Measurements from ENCODE around the gene DCLK2.

The DCLK2 gene

GRCh38 chr4:150252306-150252705 lies 174.1 kb downstream of the DCLK2 start:
- TF ChIP-seq TEAD4 (IDR thresholded peaks at IDR 0.05), result no peak
- no peak for TF ChIP-seq ZBTB7A (IDR thresholded peaks at IDR 0.05; ENCODE audit: low read depth)
- no peak for TF ChIP-seq REST (IDR thresholded peaks at IDR 0.05; ENCODE audit: low read depth)
- no peak for TF ChIP-seq YY1 (IDR thresholded peaks at IDR 0.05; ENCODE audit: low read depth)

- TF ChIP-seq CEBPB (IDR thresholded peaks at IDR 0.05) (no peak), EP300 (IDR thresholded peaks at IDR 0.05; ENCODE audit: borderline replicate concordance) (no peak), MAX (IDR thresholded peaks at IDR 0.05) (no peak), USF1 (IDR thresholded peaks at IDR 0.05) (no peak)
Observed at GRCh38 chr4:150252741-150253140, 174.5 kb downstream of the DCLK2 start.

- TF ChIP-seq MAX (IDR thresholded peaks at IDR 0.05) (no peak), USF1 (IDR thresholded peaks at IDR 0.05) (no peak), FOXM1 (IDR thresholded peaks at IDR 0.05; ENCODE audit: borderline replicate concordance, low read depth) (no peak), RAD21 (IDR thresholded peaks at IDR 0.05; ENCODE audit: low read depth) (no peak), EP300 (IDR thresholded peaks at IDR 0.05; ENCODE audit: borderline replicate concordance) (no peak), CEBPB (IDR thresholded peaks at IDR 0.05) (no peak)
Observed at GRCh38 chr4:150253416-150253815, 175.2 kb downstream of the DCLK2 start.

GRCh38 chr4:150253965-150254630 lies 175.9 kb downstream of the DCLK2 start:
- TF ChIP-seq CEBPB (IDR thresholded peaks at IDR 0.05) (no peak), USF1 (IDR thresholded peaks at IDR 0.05) (no peak), TEAD4 (IDR thresholded peaks at IDR 0.05) (no peak), EGR1 (IDR thresholded peaks at IDR 0.05) (no peak), REST (IDR thresholded peaks at IDR 0.05; ENCODE audit: low read depth) (no peak), NFIC (IDR thresholded peaks at IDR 0.05) (no peak), TAF1 (IDR thresholded peaks at IDR 0.05; ENCODE audit: low read depth) (no peak), CREB1 (IDR thresholded peaks at IDR 0.05; ENCODE audit: low read depth) (no peak), YY1 (IDR thresholded peaks at IDR 0.05; ENCODE audit: low read depth) (no peak), FOXM1 (IDR thresholded peaks at IDR 0.05; ENCODE audit: borderline replicate concordance, low read depth) (no peak)

- TF ChIP-seq TAF1 (IDR thresholded peaks at IDR 0.05; ENCODE audit: low read depth) (no peak), REST (IDR thresholded peaks at IDR 0.05; ENCODE audit: low read depth) (no peak), EGR1 (IDR thresholded peaks at IDR 0.05) (no peak), EP300 (IDR thresholded peaks at IDR 0.05; ENCODE audit: borderline replicate concordance) (no peak), TCF12 (IDR thresholded peaks at IDR 0.05; ENCODE audit: low read depth) (no peak), FOXM1 (IDR thresholded peaks at IDR 0.05; ENCODE audit: borderline replicate concordance, low read depth) (no peak), YY1 (IDR thresholded peaks at IDR 0.05; ENCODE audit: low read depth) (no peak), MAX (IDR thresholded peaks at IDR 0.05) (no peak), NFIC (IDR thresholded peaks at IDR 0.05) (no peak), RAD21 (IDR thresholded peaks at IDR 0.05; ENCODE audit: low read depth) (no peak), USF1 (IDR thresholded peaks at IDR 0.05) (no peak), CEBPB (IDR thresholded peaks at IDR 0.05) (no peak), ZBTB7A (IDR thresholded peaks at IDR 0.05; ENCODE audit: low read depth) (no peak), CREB1 (IDR thresholded peaks at IDR 0.05; ENCODE audit: low read depth) (no peak), TEAD4 (IDR thresholded peaks at IDR 0.05) (no peak)
Observed at GRCh38 chr4:150255610-150256224, 177.5 kb downstream of the DCLK2 start.
